C4-2B (cell line): ENCODE measurements around the gene PATJ.

Experiments
- ZFX ChIP-seq: fragments of 450-650 bp; IDR thresholded peaks from 2 replicates; pipeline ENCODE4 v1.6.1; 2017
- TF ChIP-seq, protein P1 (sequence below): fragments of 450-650 bp; conservative IDR thresholded peaks from 2 replicates; pipeline ENCODE4 v1.5.1; 2017; ENCODE audit warnings: mild to moderate bottlenecking

DNA sequence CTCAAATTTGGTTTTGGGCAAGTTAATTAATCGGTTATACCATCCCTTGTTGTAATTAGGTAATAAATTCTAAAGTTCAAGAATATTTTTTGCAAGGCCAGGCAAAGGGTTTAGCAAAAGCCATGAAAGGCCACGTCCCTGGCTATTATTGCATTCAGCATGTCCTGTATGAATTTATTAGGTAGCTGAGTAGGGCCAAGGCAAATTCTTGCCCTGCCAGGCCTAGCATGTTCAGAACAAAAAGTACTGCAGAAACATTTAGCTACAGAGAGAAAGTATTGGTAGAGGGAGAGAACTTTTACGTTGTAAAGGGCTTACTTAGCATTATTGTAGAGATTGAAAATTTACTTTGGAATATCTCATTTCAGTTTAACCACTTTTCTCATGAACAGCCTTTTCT is 94.4 kb downstream of the PATJ start:
- TF ChIP-seq, protein P1, sequence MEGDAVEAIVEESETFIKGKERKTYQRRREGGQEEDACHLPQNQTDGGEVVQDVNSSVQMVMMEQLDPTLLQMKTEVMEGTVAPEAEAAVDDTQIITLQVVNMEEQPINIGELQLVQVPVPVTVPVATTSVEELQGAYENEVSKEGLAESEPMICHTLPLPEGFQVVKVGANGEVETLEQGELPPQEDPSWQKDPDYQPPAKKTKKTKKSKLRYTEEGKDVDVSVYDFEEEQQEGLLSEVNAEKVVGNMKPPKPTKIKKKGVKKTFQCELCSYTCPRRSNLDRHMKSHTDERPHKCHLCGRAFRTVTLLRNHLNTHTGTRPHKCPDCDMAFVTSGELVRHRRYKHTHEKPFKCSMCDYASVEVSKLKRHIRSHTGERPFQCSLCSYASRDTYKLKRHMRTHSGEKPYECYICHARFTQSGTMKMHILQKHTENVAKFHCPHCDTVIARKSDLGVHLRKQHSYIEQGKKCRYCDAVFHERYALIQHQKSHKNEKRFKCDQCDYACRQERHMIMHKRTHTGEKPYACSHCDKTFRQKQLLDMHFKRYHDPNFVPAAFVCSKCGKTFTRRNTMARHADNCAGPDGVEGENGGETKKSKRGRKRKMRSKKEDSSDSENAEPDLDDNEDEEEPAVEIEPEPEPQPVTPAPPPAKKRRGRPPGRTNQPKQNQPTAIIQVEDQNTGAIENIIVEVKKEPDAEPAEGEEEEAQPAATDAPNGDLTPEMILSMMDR: no peak
- TF ChIP-seq ZFX: no peak
